Activated CD4-positive, alpha-beta memory T cell treated with anti-CD3 and anti-CD28 coated beads, Interleukin-2, amount 10 ng/mL, durations not matched to agents 7 days and 5 days (primary cell): ENCODE data around the gene SGF29. TPM values are rescaled to one million over a fixed set of nuclear protein-coding genes. Genes with fewer than 3 reads are reported as not detected.
A peak's percentile ranks its signal among the peaks of the same experiment; 100 is the strongest.
"Not testable (repeated sequence)": the region's sequence is repeated elsewhere in the genome, so short reads cannot be mapped to it uniquely, and the experiment has no call there.

Source experiments
- CTCF ChIA-PET: fragments of 350-600 bp; sonication (Branson Sonifier 250); formaldehyde crosslinking; loops from one replicate; lab custom pipeline; 2021; ENCODE audit warnings: antibody characterized with exemption, inconsistent platforms; lab: Charles Lee
- POLR2A ChIA-PET: fragments of 350-600 bp; sonication (Branson Sonifier 250); formaldehyde crosslinking; loops from one replicate; lab custom pipeline; 2021; ENCODE audit warnings: antibody characterized with exemption; lab: Charles Lee
- DNase-seq: peaks from one replicate; pipeline ENCODE4 v3.0.0-alpha.2; 2020
- H3K27ac Mint-ChIP-seq: one replicate; pipeline ENCODE4 v1.8.0; 2021; ENCODE audit warnings: mild to moderate bottlenecking, mixed read lengths
- H3K27me3 Mint-ChIP-seq: one replicate; pipeline ENCODE4 v1.8.0; 2021; ENCODE audit warnings: mixed read lengths
- H3K36me3 Mint-ChIP-seq: one replicate; pipeline ENCODE4 v1.8.0; 2021; ENCODE audit warnings: low read depth, mixed read lengths
- H3K4me1 Mint-ChIP-seq: one replicate; pipeline ENCODE4 v1.8.0; 2021; ENCODE audit warnings: mixed read lengths
- H3K4me3 Mint-ChIP-seq: one replicate; pipeline ENCODE4 v1.8.0; 2021; ENCODE audit warnings: mild to moderate bottlenecking, mixed read lengths
- H3K9me3 Mint-ChIP-seq: one replicate; pipeline ENCODE4 v1.8.0; 2021; ENCODE audit warnings: mixed read lengths
- total RNA-seq, 2 experiments: library from RNA; stranded (reverse); gene quantifications; one replicate each; pipeline ENCODE4 v1.2.3, GENCODE V29; 2021

Gene SGF29
- total RNA-seq, 2 experiments from 2014 or later, result 25.8 to 28.0 TPM

DNA sequence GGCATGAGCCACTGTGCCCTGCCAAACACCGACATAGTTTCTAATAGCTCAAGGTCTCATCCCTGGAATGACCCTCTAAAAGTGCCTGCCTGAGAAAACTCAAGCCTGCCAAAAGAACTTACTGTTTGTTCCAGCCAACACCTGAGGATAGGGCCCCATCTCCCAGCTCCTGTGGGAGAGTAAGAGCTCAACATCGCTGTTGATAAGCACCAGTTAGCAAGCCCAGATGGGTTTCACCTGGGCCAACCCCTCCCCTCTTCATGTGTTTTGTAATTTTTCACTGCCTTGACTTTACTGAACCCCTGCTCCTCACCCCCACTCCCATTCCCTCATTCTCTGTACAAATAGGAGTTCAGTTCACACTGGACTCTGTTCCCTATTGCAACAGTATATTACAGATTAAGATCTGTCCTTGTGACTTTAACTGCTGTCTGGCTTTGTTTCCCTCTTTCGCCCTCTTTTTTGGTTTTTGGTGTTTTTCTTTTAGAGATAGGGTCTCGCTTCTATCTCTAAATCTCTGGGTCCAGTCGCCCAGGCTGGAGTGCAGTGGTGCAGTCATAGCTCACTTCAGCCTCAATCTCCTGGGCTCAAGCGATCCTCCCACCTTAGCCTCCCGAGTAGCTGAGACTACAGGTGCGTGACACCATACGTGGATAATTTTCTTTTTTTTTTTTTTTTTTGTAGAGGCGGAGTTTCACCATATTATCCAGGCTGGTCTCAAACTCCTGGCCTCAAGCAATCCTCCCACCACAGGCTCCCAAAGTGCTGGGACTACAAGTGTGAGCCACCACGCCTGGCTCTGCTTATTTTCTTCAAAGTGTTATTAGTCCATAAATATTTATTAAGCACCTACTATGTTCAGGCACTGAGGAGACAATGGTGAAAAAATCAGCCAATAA is 27.3 kb upstream of the SGF29 start:
- H3K27me3 Mint-ChIP-seq, result no peaks in the 10 kb centered on the region
- no peaks in the 10 kb centered on the region for H3K9me3 Mint-ChIP-seq
- H3K36me3 Mint-ChIP-seq, result no peaks in the 10 kb centered on the region
- H3K4me3 Mint-ChIP-seq, result no peak overlapping the region
- DNase-seq, result no peak
- CTCF ChIA-PET, result interaction anchor here (1.8 kb wide), 1 partner anchor 8 kb away, joined by 4 read pairs; no protein-coding TSS in a partner anchor
- H3K27ac Mint-ChIP-seq, result no peak overlapping the region
- POLR2A ChIA-PET, result no interaction called here
- H3K4me1 Mint-ChIP-seq, result peaks cover 3% of the 10 kb centered on the region

DNA sequence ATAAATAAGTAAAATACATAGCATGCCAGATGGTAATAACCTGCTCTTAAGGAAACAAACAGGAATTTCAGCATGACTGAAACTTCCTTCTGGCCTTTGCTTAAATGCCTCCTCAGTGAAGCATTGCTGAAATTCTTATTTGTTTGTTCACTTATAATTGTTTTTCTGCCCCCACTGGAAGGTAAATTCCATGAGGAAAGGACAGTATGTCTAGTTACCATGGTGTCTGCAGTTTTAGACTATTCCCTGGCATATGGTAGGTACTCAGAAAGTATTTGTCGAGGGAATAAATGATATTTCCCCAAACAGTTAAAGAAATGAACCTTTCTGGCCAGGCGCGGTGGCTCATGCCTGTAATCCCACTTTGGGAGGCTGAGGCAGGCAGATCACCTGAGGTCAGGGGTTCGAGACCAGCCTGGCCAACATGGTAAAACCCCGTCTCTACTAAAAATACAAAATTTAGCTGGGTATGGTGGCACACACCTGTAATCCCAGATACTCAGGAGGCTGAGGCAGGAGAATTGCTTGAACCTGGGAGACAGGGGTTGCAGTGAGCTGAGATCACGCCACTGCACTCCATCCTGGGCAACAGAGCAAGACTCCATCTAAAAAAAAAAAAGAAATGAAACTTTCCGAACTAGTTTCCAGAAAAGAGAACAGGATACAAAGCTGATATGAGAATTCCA is 26.5 kb upstream of the SGF29 start:
- DNase-seq, H3K27ac Mint-ChIP-seq, CTCF ChIA-PET, H3K27me3 Mint-ChIP-seq, H3K36me3 Mint-ChIP-seq, H3K4me1 Mint-ChIP-seq, POLR2A ChIA-PET, H3K9me3 Mint-ChIP-seq, H3K4me3 Mint-ChIP-seq: not testable (repeated sequence)

DNA sequence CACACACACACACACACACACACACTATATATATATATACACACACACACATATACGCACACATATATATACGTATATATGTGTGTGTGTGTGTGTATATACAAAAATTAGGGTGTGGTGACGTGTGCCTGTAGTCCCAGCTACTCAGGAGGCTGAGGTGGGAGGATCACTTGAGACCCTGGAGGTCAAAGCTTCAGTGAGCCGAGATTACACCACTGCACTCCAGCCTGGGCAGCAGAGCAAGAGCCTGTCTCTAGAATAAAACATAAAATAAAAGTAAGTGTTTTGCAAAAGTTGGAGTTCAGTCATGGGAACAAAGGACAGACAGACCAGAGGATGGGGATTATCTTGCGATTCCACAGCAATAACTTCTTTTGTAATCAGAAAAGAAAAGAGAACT is 25.7 kb upstream of the SGF29 start:
- Mint-ChIP-seq H3K4me1 (peaks cover 3% of the 10 kb centered on the region), H3K27me3 (no peaks in the 10 kb centered on the region), H3K36me3 (no peaks in the 10 kb centered on the region), H3K27ac (no peak overlapping the region), H3K9me3 (no peaks in the 10 kb centered on the region), H3K4me3 (no peak overlapping the region)
- POLR2A ChIA-PET, result no interaction called here
- no peak for DNase-seq
- CTCF ChIA-PET, result no interaction called here

DNA sequence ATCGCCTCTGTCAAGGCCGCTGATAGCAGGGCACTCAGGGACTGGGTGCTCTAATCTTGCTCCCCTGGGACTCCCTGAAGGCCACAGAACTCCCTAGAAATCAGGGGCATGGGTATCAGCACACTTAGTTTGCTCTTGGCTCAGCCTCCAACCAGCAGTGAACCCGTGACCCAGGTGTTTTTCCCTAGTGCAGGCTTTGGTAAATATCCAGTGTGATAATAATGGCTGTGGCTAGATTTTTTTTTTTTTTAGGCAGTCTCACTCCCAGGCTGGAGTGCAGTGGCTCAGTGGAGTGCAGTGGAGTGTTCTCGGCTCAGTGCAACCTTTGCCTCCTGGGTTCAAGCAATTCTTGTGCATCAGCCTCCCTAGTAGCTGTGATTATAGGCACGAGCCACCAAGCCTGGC is 25.3 kb upstream of the SGF29 start:
- CTCF ChIA-PET, result no interaction called here
- H3K4me1 Mint-ChIP-seq, result peaks cover 4% of the 10 kb centered on the region
- H3K27me3 Mint-ChIP-seq, result no peaks in the 10 kb centered on the region
- no peak for DNase-seq
- POLR2A ChIA-PET, result no interaction called here
- H3K27ac Mint-ChIP-seq, result no peak overlapping the region
- H3K4me3 Mint-ChIP-seq, result no peak overlapping the region
- H3K9me3 Mint-ChIP-seq, result no peaks in the 10 kb centered on the region
- H3K36me3 Mint-ChIP-seq, result no peaks in the 10 kb centered on the region

DNA sequence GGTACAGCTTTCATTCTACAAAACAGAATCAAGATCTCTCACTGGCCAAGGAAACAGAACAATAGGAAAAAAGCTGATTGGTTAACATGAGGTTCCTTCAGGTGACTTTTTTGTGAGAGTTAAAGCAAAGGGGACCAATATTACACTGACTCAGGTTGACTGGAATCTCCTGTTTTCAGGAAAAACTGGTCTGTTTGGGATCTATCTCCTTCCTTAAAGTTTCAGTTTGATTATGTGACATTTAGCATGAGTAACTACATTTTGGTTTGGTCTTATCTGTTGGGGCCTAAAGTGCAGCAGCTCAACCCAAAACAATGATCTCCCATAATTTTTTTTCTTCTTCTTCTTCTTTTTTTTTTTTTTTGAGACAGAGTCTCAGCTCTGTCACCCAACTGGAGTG is 24.6 kb upstream of the SGF29 start:
- Mint-ChIP-seq H3K27me3 (no peaks in the 10 kb centered on the region), H3K9me3 (no peaks in the 10 kb centered on the region), H3K27ac (no peak overlapping the region), H3K4me1 (peaks cover 4% of the 10 kb centered on the region), H3K4me3 (no peak overlapping the region), H3K36me3 (no peaks in the 10 kb centered on the region)
- POLR2A ChIA-PET, result no interaction called here
- no peak for DNase-seq
- CTCF ChIA-PET, result no interaction called here

DNA sequence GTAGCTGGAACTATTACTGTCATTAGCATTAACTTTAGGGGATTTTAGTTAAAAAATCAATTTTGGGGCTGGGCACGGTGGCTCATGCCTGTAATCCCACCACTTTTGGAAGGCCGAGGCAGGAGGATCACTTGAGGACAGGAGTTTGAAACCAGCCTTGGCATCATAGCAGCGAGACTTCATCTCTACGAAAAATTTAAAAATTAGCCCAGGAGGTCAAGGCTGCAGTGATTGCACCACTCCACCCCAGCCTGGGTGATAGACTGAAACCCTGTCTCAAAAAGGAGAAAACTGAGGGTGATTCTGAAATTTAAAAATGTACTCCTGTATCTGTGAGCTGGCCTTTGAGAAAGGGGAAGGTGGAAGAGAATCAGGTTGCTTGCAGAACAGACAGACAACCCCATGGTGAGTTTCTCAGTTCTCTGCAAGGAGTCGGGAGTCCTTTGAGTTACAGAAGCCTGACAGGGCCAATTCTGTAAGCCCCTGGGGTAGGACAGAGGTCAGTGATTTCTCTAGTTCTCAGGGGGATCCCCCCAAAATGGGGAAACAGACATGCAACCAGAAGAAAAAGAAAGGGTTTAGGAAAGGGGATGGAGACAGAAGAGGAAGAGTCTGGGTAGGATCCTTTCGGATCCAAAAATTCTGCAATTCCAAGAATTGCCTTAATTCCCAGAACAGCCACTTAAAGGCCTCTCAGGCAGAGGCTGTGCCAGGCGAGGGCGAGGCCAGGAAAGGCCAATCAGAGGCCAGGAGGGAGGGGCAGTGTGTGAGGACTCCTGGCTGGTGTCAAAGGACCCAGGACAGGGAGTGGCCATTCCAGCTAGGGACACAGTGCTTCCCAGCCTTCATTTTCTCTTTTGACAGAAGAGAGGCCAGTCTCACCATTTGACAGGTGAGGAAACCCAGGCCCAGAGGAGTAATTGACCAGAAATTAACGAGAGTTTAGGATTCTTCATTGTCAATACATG is 21.7 kb upstream of the SGF29 start:
- no peak overlapping the region for H3K27ac Mint-ChIP-seq
- POLR2A ChIA-PET, result interaction anchor here (1.2 kb wide), 1 partner anchor 38 kb away, joined by 3 read pairs; the partner anchor contains the start of gene APOBR
- H3K4me3 Mint-ChIP-seq, result no peak overlapping the region
- no peaks in the 10 kb centered on the region for H3K27me3 Mint-ChIP-seq
- CTCF ChIA-PET, result interaction anchor here (0.6 kb wide), 1 partner anchor 253 kb away, joined by 3 read pairs; no protein-coding TSS in a partner anchor
- peaks cover 17% of the 10 kb centered on the region for H3K4me1 Mint-ChIP-seq
- H3K36me3 Mint-ChIP-seq, result no peaks in the 10 kb centered on the region
- H3K9me3 Mint-ChIP-seq, result no peaks in the 10 kb centered on the region
- no peak for DNase-seq

DNA sequence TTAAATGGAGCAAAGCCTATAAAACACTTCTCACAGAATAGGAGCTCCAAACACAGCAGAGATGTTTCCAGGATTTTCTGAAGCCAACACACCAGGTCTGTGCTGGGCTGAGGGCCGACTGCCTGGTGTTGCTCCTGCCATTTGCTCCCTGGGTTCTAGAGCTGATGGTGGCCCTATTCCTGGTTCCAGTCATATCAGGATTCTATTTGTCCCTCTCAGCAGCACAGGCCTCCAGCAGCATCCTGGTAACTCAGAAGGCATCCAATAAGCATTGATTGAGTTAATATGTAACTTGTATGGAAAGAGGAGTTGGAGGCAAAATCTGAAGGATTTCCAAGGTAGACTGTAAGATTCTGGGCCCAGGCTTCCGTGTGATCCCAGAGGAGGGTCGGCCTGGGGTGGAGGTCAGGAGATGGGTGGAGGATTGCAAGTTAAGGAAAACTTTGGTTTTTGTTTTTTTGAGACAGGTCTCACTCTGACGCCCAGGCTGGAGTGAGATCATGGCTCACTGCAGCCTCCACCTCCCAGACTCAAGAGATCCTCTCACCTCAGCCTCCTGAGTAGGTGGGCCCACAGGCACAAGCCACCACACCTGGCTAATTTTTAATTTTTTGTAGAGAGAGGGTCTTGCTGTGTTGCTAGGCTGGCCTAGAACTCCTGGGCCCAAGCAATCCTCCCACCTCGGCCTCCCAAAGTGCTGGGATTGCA is 20.6 kb upstream of the SGF29 start:
- no peak overlapping the region for H3K4me3 Mint-ChIP-seq

DNA sequence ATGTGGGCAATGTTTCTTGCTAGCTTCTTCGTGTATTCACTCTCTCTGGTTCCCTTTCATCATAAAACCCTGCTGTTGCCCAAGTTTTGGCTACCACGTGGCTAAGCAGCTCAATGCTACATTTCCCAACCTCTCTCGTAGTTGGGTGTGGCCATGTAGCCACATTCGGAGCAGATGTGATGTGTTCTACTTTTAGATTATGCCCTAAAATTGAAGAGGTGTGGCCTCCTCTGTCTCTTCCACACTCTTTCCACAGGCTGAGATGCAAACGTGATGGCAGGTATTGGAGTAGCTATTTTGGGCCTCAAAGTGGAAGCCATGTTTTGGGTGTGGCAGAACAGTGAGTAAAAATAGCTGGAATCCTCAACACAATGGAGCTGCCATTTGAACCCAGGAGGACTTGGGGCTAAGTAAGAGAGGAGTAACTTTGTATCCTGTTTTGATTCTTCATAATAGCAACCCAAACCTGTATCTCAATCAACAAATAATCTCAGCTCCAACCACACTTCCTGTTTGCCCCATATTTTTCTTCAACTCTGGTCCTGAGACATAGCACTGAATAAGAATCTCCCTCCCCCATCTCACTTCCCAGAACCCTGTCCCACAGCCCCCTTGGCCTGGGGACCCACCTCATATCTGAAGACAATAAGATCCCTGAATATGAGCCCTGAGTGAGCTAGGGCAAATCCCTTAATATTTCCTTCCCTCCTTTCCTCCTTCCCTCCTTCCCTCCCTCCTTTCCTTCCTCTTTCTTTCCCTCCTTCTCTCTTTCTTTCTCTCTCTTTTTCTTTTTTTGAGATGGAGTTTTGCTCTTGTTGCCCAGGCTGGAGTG is 19.0 kb upstream of the SGF29 start:
- Mint-ChIP-seq H3K4me3 (no peak overlapping the region), H3K27ac (peak overlapping the region; percentile 28), H3K27me3 (no peaks in the 10 kb centered on the region), H3K36me3 (no peaks in the 10 kb centered on the region), H3K4me1 (peaks cover 17% of the 10 kb centered on the region), H3K9me3 (no peaks in the 10 kb centered on the region)
- POLR2A ChIA-PET, result interaction anchor here (1.2 to 1.9 kb wide), 3 partner anchors 19 to 43 kb away, joined by 3 to 9 read pairs (median 6); partner anchors contain the start of genes APOBR, CLN3 and SGF29
- no peak for DNase-seq
- CTCF ChIA-PET, result interaction anchor here (0.9 to 1.1 kb wide), 5 partner anchors 9 to 41 kb away, joined by 3 to 6 read pairs (median 4); partner anchors contain the start of gene APOBR

More for the DNA sequence above, 20.6 kb upstream of the SGF29 start:
- no peaks in the 10 kb centered on the region for H3K36me3 Mint-ChIP-seq
- no peak overlapping the region for H3K27ac Mint-ChIP-seq
- ChIA-PET CTCF (no interaction called here), POLR2A (interaction anchor here (0.5 to 1.9 kb wide), 3 partner anchors 39 to 329 kb away, joined by 3 to 9 read pairs (median 3); partner anchors contain the start of genes APOBR and CLN3)
- no peaks in the 10 kb centered on the region for H3K27me3 Mint-ChIP-seq
- H3K4me1 Mint-ChIP-seq, result peaks cover 17% of the 10 kb centered on the region
- no peaks in the 10 kb centered on the region for H3K9me3 Mint-ChIP-seq
- DNase-seq, result no peak

DNA sequence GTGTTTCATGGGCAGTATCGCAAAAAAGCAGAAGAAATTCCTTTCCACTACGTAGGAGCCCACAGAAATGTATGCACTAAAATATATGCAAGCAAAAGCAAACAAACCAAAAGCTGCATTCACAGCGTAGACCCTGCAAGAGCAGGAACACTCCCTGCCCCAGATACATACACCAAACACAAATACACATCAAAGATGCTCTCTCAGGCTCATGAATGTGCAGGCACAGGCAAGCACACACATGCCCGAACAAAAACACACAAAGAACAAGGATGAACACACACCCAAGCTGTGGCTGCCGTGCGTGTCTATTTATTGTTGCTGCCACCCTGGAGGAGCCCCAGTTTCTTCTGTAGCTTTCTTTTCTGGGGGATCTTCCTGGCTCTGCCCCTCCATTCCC is 16.6 kb upstream of the SGF29 start:
- no peaks in the 10 kb centered on the region for H3K9me3 Mint-ChIP-seq
- CTCF ChIA-PET, result no interaction called here
- H3K36me3 Mint-ChIP-seq, result no peaks in the 10 kb centered on the region
- no peaks in the 10 kb centered on the region for H3K27me3 Mint-ChIP-seq
- POLR2A ChIA-PET, result interaction anchor here (1.3 kb wide), 1 partner anchor 17 kb away, joined by 3 read pairs; the partner anchor contains the start of gene SGF29
- DNase-seq, result no peak
- no peak overlapping the region for H3K27ac Mint-ChIP-seq
- no peak overlapping the region for H3K4me3 Mint-ChIP-seq
- peaks cover 17% of the 10 kb centered on the region for H3K4me1 Mint-ChIP-seq

DNA sequence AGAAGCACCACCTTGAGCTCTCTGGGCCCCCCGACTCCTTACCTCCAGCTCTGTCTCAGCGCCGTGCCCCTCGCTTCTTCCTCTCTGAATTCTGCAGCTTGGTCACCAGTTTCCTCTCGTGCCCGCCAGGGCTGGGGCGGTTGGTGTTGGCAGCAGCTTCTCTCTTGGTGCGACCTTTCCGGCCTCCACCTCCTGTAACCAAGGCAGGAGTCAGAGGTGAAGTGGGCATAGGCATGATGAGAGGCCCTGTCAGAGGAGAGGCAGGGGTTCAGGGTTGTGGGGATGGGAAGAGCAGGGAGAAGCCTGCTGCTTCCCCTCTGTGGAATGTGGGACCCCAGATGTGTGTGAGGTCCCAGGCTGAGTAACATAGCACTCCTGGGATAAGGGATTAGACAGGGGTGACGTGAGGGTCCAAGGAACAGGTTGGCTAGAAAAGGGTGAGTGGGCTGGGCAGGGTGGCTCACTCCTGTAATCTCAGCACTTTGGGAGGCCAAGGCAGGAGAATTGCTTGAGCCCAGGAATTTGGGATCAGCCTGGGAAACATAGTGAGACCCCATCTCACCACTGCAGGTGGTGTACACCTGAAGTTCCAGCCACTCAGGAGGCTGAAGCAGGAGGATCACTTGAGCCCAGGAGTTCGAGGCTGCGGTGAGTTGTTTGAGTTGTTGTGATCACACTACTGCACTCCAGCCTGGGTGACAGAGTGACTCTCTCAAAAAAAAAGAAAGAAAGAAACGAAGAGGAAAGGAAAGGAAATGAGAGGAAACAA is 15.6 kb upstream of the SGF29 start:
- ChIA-PET CTCF (no interaction called here), POLR2A (interaction anchor here (1.3 kb wide), 1 partner anchor 16 kb away, joined by 3 read pairs; the partner anchor contains the start of gene SGF29)
- no peaks in the 10 kb centered on the region for H3K9me3 Mint-ChIP-seq

More for the DNA sequence above, 15.6 kb upstream of the SGF29 start:
- Mint-ChIP-seq H3K4me3 (no peak overlapping the region), H3K27ac (no peak overlapping the region), H3K27me3 (no peaks in the 10 kb centered on the region), H3K36me3 (no peaks in the 10 kb centered on the region), H3K4me1 (peaks cover 17% of the 10 kb centered on the region)
- DNase-seq, result no peak
